HEK293 (cell line): ENCODE data around the gene IGFBP2.

Experiments used
- CTCF ChIA-PET: fragments of 350-600 bp; formaldehyde crosslinking; extraction: SDS; loops from one replicate; lab custom pipeline; 2021; ENCODE audit warnings: antibody characterized with exemption; lab: Yijun Ruan, JAX
- POLR2A ChIA-PET: fragments of 300-600 bp; formaldehyde crosslinking; extraction: SDS; loops from one replicate; lab custom pipeline; 2020; ENCODE audit warnings: antibody characterized with exemption, inconsistent platforms; lab: Yijun Ruan, JAX
- H3K27ac ChIP-seq: fragments of 200-500 bp; sonication (Bioruptor generic); 2 replicates; pipeline ENCODE4 v1.5.1; 2014; ENCODE audit warnings: low read depth, low read length, control low read depth, inconsistent platforms; ENCODE audit errors: extremely low read depth
- H3K36me3 ChIP-seq, 2 experiments: fragments of 200-500 bp in 1 of 2; sonication (Bioruptor generic) in 1 of 2; 1 replicate in 1 of 2; 2 replicates in 1 of 2; pipeline ENCODE4 v1.5.1; 2014 to 2017; ENCODE audit warnings: inconsistent platforms in 2 of 2, low read length in 2 of 2; ENCODE audit not compliant: control insufficient read depth in 2 of 2, insufficient read depth in 1 of 2
- H3K4me1 ChIP-seq: fragments of 200-500 bp; sonication (Bioruptor generic); 2 replicates; pipeline ENCODE4 v1.5.1; 2014; ENCODE audit warnings: mild to moderate bottlenecking, low read length, inconsistent platforms; ENCODE audit not compliant: control insufficient read depth, insufficient read depth
- H3K4me3 ChIP-seq: 2 replicates; pipeline ENCODE4 v1.5.1; 2011; ENCODE audit warnings: low read depth, mild to moderate bottlenecking, control low read depth, low read length, moderate library complexity
- H3K9me3 ChIP-seq: fragments of 200-500 bp; sonication (Bioruptor generic); 2 replicates; pipeline ENCODE4 v1.5.1; 2014; ENCODE audit warnings: low read depth, low read length, inconsistent platforms; ENCODE audit not compliant: control insufficient read depth, insufficient read depth
- IKZF3 ChIP-seq: fragments of 450-650 bp; IDR thresholded peaks from 2 replicates; pipeline ENCODE4 v1.5.0; 2018; ENCODE audit warnings: missing biosample characterization, mild to moderate bottlenecking, missing genetic modification characterization, moderate library complexity
- REPIN1 ChIP-seq: fragments of 450-650 bp; formaldehyde crosslinking; IDR thresholded peaks from 2 replicates; pipeline ENCODE4 v1.5.1; 2017; ENCODE audit warnings: missing biosample characterization, missing genetic modification characterization, low read depth
- ZBTB26 ChIP-seq: fragments of 450-650 bp; formaldehyde crosslinking; optimal IDR thresholded peaks from 2 replicates; pipeline ENCODE3; 2016; ENCODE audit warnings: missing biosample characterization, mild to moderate bottlenecking, missing genetic modification characterization
- ZBTB49 ChIP-seq: fragments of 450-650 bp; formaldehyde crosslinking; IDR thresholded peaks from 2 replicates; pipeline ENCODE4 v1.5.1; 2016; ENCODE audit warnings: missing biosample characterization, missing genetic modification characterization, low read depth
- ZEB2 ChIP-seq: fragments of 450-650 bp; formaldehyde crosslinking; IDR thresholded peaks from 2 replicates; pipeline ENCODE4 v1.5.1; 2016; ENCODE audit warnings: missing biosample characterization, missing genetic modification characterization
- ZNF148 ChIP-seq: fragments of 450-650 bp; formaldehyde crosslinking; IDR thresholded peaks from 2 replicates; pipeline ENCODE4 v1.5.0; 2017; ENCODE audit warnings: missing biosample characterization, missing genetic modification characterization, borderline replicate concordance
- ZNF280C ChIP-seq: fragments of 450-650 bp; formaldehyde crosslinking; IDR thresholded peaks from 2 replicates; pipeline ENCODE4 v1.5.1; 2016; ENCODE audit warnings: missing biosample characterization, missing genetic modification characterization
- ZNF501 ChIP-seq: fragments of 450-650 bp; formaldehyde crosslinking; IDR thresholded peaks from 2 replicates; pipeline ENCODE4 v1.5.1; 2016; ENCODE audit warnings: missing biosample characterization, missing genetic modification characterization
- ZNF561 ChIP-seq: fragments of 450-650 bp; IDR thresholded peaks from 2 replicates; pipeline ENCODE4 v1.5.1; 2018; ENCODE audit warnings: missing biosample characterization, missing genetic modification characterization, borderline replicate concordance
- ZNF610 ChIP-seq: fragments of 450-650 bp; formaldehyde crosslinking; IDR thresholded peaks from 2 replicates; pipeline ENCODE4 v1.5.1; 2016; ENCODE audit warnings: missing biosample characterization, missing genetic modification characterization, borderline replicate concordance
- ZNF639 ChIP-seq: fragments of 450-650 bp; formaldehyde crosslinking; IDR thresholded peaks from 2 replicates; pipeline ENCODE4 v1.5.1; 2016; ENCODE audit warnings: missing biosample characterization, missing genetic modification characterization
- ZNF837 ChIP-seq: fragments of 450-650 bp; formaldehyde crosslinking; IDR thresholded peaks from 2 replicates; pipeline ENCODE4 v1.5.1; 2016; ENCODE audit warnings: missing biosample characterization, missing genetic modification characterization
- ZSCAN16 ChIP-seq: fragments of 450-650 bp; formaldehyde crosslinking; IDR thresholded peaks from 2 replicates; pipeline ENCODE4 v1.5.1; 2016; ENCODE audit warnings: missing biosample characterization, missing genetic modification characterization
- ZSCAN4 ChIP-seq: fragments of 450-650 bp; formaldehyde crosslinking; IDR thresholded peaks from 2 replicates; pipeline ENCODE4 v1.5.1; 2017; ENCODE audit warnings: missing biosample characterization, missing genetic modification characterization

Gene IGFBP2

GRCh38 chr2:216671081-216671411 lies 37.8 kb downstream of the IGFBP2 start:
- Histone ChIP-seq H3K36me3 (peaks cover 0 to 19% of the 10 kb centered on the region in 2 experiments; a peak in 1 of 3 replicates), H3K4me3 (no peak overlapping the region), H3K27ac (no peak overlapping the region), H3K4me1 (no peaks in the 10 kb centered on the region), H3K9me3 (no peaks in the 10 kb centered on the region)
- POLR2A ChIA-PET, result no interaction called here
- TF ChIP-seq ZNF148 (tag by site-specific recombination), result no peak
- TF ChIP-seq ZNF837 (tag by site-specific recombination), result no peak
- TF ChIP-seq ZBTB49, result no peak
- TF ChIP-seq REPIN1 (tag by site-specific recombination), result no peak
- no peak for TF ChIP-seq ZBTB26 (tag by site-specific recombination)
- CTCF ChIA-PET, result interaction anchor here (1.0 to 13.3 kb wide), 2 partner anchors 11 to 150 kb away, joined by 3 to 376 read pairs; no protein-coding TSS in a partner anchor

- H3K27ac ChIP-seq, result no peak overlapping the region
- H3K9me3 ChIP-seq, result no peaks in the 10 kb centered on the region
- H3K4me3 ChIP-seq, result no peak overlapping the region
- TF ChIP-seq ZSCAN4 (tag by site-specific recombination), result no peak
- TF ChIP-seq ZEB2, result no peak
- no peak for TF ChIP-seq ZNF501 (tag by site-specific recombination)
- TF ChIP-seq IKZF3, result no peak
- TF ChIP-seq ZSCAN16 (tag by site-specific recombination), result no peak
- TF ChIP-seq REPIN1 (tag by site-specific recombination), result no peak
- no peak for TF ChIP-seq ZNF639 (tag by site-specific recombination)
- TF ChIP-seq ZNF280C (tag by site-specific recombination), result no peak
- no peak for TF ChIP-seq ZNF561 (tag by site-specific recombination)
- TF ChIP-seq ZNF610, result no peak
- ChIA-PET POLR2A (interaction anchor here (0.6 kb wide), 1 partner anchor 54 kb away, joined by 3 read pairs; no protein-coding TSS in a partner anchor), CTCF (interaction anchor here (0.6 to 13.3 kb wide), 4 partner anchors 10 to 604 kb away, joined by 3 to 376 read pairs (median 4); no protein-coding TSS in a partner anchor)
- peaks cover 0 to 21% of the 10 kb centered on the region in 2 experiments; a peak in 1 of 3 replicates for H3K36me3 ChIP-seq
- no peaks in the 10 kb centered on the region for H3K4me1 ChIP-seq
These were observed 38.6 kb downstream of the IGFBP2 start for GRCh38 chr2:216671791-216672343.
